DOHH2 (cell line): Measurements from ENCODE around the gene ZNF792.

Source experiments
- EZH2phosphoT487 ChIP-seq: fragments of 200-600 bp; sonication (generic); IDR thresholded peaks from 2 replicates; pipeline ENCODE4 v1.6.1; 2017; ENCODE audit warnings: borderline replicate concordance, mild to moderate bottlenecking, antibody characterized with exemption, low read length, moderate library complexity, mixed read lengths
- TF ChIP-seq, protein P1 (sequence below): fragments of 200-600 bp; sonication (generic); IDR thresholded peaks from one replicate; pipeline ENCODE4 v1.5.1; 2014; ENCODE audit warnings: antibody characterized with exemption, mild to moderate bottlenecking, low read depth, low read length; ENCODE audit not compliant: poor library complexity, severe bottlenecking

DNA sequence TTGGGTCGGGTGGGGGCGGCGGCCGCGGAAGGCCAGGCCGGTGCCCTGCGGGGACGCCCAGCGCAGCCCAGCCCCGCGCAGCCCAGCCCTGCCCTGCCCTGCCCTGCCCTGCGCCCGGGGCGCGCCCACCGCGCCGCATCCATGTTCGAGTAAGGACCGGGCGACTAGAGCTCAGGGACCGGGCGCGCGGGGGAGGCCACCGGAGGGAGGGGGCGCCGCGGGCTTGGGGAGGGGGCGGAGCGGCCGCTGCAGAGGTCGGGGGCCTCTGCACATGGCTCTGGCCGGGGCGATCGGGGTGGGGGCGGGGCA lies 36.3 kb upstream of the ZNF792 start:
- TF ChIP-seq, protein P1, sequence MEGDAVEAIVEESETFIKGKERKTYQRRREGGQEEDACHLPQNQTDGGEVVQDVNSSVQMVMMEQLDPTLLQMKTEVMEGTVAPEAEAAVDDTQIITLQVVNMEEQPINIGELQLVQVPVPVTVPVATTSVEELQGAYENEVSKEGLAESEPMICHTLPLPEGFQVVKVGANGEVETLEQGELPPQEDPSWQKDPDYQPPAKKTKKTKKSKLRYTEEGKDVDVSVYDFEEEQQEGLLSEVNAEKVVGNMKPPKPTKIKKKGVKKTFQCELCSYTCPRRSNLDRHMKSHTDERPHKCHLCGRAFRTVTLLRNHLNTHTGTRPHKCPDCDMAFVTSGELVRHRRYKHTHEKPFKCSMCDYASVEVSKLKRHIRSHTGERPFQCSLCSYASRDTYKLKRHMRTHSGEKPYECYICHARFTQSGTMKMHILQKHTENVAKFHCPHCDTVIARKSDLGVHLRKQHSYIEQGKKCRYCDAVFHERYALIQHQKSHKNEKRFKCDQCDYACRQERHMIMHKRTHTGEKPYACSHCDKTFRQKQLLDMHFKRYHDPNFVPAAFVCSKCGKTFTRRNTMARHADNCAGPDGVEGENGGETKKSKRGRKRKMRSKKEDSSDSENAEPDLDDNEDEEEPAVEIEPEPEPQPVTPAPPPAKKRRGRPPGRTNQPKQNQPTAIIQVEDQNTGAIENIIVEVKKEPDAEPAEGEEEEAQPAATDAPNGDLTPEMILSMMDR, result no peak
- TF ChIP-seq EZH2phosphoT487, result no peak
